ENCODE data around the gene IGSF1.

- TF ChIP-seq, protein P1, sequence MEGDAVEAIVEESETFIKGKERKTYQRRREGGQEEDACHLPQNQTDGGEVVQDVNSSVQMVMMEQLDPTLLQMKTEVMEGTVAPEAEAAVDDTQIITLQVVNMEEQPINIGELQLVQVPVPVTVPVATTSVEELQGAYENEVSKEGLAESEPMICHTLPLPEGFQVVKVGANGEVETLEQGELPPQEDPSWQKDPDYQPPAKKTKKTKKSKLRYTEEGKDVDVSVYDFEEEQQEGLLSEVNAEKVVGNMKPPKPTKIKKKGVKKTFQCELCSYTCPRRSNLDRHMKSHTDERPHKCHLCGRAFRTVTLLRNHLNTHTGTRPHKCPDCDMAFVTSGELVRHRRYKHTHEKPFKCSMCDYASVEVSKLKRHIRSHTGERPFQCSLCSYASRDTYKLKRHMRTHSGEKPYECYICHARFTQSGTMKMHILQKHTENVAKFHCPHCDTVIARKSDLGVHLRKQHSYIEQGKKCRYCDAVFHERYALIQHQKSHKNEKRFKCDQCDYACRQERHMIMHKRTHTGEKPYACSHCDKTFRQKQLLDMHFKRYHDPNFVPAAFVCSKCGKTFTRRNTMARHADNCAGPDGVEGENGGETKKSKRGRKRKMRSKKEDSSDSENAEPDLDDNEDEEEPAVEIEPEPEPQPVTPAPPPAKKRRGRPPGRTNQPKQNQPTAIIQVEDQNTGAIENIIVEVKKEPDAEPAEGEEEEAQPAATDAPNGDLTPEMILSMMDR (IDR thresholded peaks at IDR 0.05): no peak
- no peak for TF ChIP-seq POLR2A (IDR thresholded peaks at IDR 0.05)
Observed at GRCh38 chrX:131239057-131239456, 50.0 kb downstream of the IGSF1 start.

Data from ovary (tissue), 3 donors.